Measurements from ENCODE around the gene RPH3AL. TPM values are rescaled to one million over a fixed set of nuclear protein-coding genes. Genes with fewer than 3 reads are reported as not detected.

RPH3AL gene
- total and polyA plus RNA-seq, 2 of the 8 experiments (the other 6 are each of a cell fraction or from before 2014, with no cell fraction given) = 5.6 to 5.8 TPM

GRCh38 chr17:280216-280615 is 72.4 kb downstream of the RPH3AL start:
- Histone ChIP-seq H2AFZ (ENCODE audit: low read length) (no peak overlapping the region), H3K27me3 (replicated peaks in 1 of 4; ENCODE audit: control insufficient read depth in 3 of 4, extremely low read depth in 1 of 4, insufficient read depth in 3 of 4, low read length in 3 of 4) (no peaks in the 10 kb centered on the region; a peak in 1 of 7 replicates), H3K4me1 (replicated peaks in 1 of 4; ENCODE audit: control insufficient read depth in 3 of 4, insufficient read depth in 4 of 4, low read length in 3 of 4) (0 out of 7 replicates have a peak, but pooled peaks cover 0 to 2% (median 0%) of the 10 kb centered on the region in 4 experiments), H3K4me3 (ENCODE audit: extremely low read depth in 1 of 4, insufficient read depth in 2 of 4, low read depth in 3 of 4, low read length in 4 of 4) (no peak overlapping the region), H2BK20ac (ENCODE audit: low read length) (no peak overlapping the region), H2BK5ac (ENCODE audit: low read depth, low read length) (no peak overlapping the region), H3K56ac (replicated peaks; ENCODE audit: insufficient read length, low read depth, low read length) (no peak overlapping the region), H4K5ac (ENCODE audit: insufficient read length, low read depth, low read length) (no peak overlapping the region), H4K91ac (replicated peaks; ENCODE audit: insufficient read length, low read length) (no peak overlapping the region), H3K4me2 (ENCODE audit: insufficient read depth in 1 of 2, low read depth in 2 of 2, low read length in 2 of 2) (no peak overlapping the region), H2BK12ac (ENCODE audit: low read depth, low read length) (no peak overlapping the region), H3K23me2 (ENCODE audit: low read depth, low read length) (no peaks in the 10 kb centered on the region), H3K79me1 (ENCODE audit: low read depth, low read length) (no peaks in the 10 kb centered on the region), H3K36me3 (ENCODE audit: control insufficient read depth in 2 of 4, insufficient read depth in 4 of 4, low read length in 3 of 4) (no peaks in the 10 kb centered on the region), H2AK5ac (ENCODE audit: low read depth, low read length) (no peak overlapping the region), H2BK15ac (ENCODE audit: low read length) (no peak overlapping the region), H3K18ac (ENCODE audit: extremely low read depth, low read length) (no peak overlapping the region), H3K9me3 (ENCODE audit: insufficient read depth in 2 of 2, low read depth in 1 of 2, low read length in 1 of 2) (no peaks in the 10 kb centered on the region), H3K14ac (ENCODE audit: insufficient read length) (no peak overlapping the region), H2BK120ac (replicated peaks; ENCODE audit: low read depth, low read length) (no peak overlapping the region), H3K4ac (replicated peaks; ENCODE audit: insufficient read length, low read depth, low read length) (no peak overlapping the region), H4K8ac (ENCODE audit: extremely low read depth, insufficient read depth, low read length) (no peak overlapping the region), H3K79me2 (ENCODE audit: control insufficient read depth in 1 of 2, insufficient read depth in 2 of 2, low read length in 2 of 2) (no peaks in the 10 kb centered on the region), H3K9ac (replicated peaks in 1 of 4; ENCODE audit: extremely low read depth in 1 of 4, low read depth in 3 of 4, low read length in 3 of 4) (no peak overlapping the region), H3K27ac (ENCODE audit: low read depth, low read length) (no peak overlapping the region), H3K23ac (ENCODE audit: insufficient read length) (no peak overlapping the region), H4K20me1 (replicated peaks in 1 of 2; ENCODE audit: control insufficient read depth in 1 of 2, insufficient read depth in 2 of 2, low read length in 2 of 2) (no peaks in the 10 kb centered on the region)
- FAIRE-seq (no peak), DNase-seq (ENCODE audit: low read depth in 1 of 2, low spot score in 2 of 2) (no peak)
- TF ChIP-seq TBP (IDR thresholded peaks at IDR 0.05; ENCODE audit: low read depth, low read length) (no peak), EZH2 (IDR thresholded peaks at IDR 0.05; ENCODE audit: low read depth, low read length, severe bottlenecking) (no peak), RAD21 (IDR thresholded peaks at IDR 0.05 in 1 of 2, conservative IDR thresholded peaks at IDR 0.05 in 1 of 2; ENCODE audit: low read depth in 2 of 2, low read length in 2 of 2) (no peak), TAF1 (IDR thresholded peaks at IDR 0.05; ENCODE audit: low read depth, low read length) (no peak), SUZ12 (IDR thresholded peaks at IDR 0.05; ENCODE audit: low read length) (no peak), POU5F1 (IDR thresholded peaks at IDR 0.05; ENCODE audit: low read depth, low read length) (no peak), POLR2AphosphoS5 (IDR thresholded peaks at IDR 0.05; ENCODE audit: low read depth, low read length) (no peak), ASH2L (IDR thresholded peaks at IDR 0.05; ENCODE audit: low read length) (no peak)
- CTCF ChIA-PET (ENCODE audit: partially characterized antibody) = interaction anchor here (1.3 to 1.7 kb wide), 3 partner anchors 20 to 30 kb away, joined by 4 to 5 read pairs (median 4); no protein-coding TSS in a partner anchor
- POLR2A ChIA-PET (ENCODE audit: partially characterized antibody) = no interaction called here
- 64% methylated on average over 7 of the region's 7 CpGs; no CpG with 5 or more reads in 1 of the 2 experiments for WGBS, 2 experiments (ENCODE audit: extremely low coverage in 1 of 2, insufficient coverage in 1 of 2, insufficient read length in 1 of 2, insufficient replicate concordance in 2 of 2, low coverage in 1 of 2, low lambda C conversion rate in 2 of 2, missing lambda C conversion rate in 1 of 2)

Measured in H1 (cell line).